ENCODE data around the gene FAM193B.
A peak's percentile ranks its signal among the peaks of the same experiment; 100 is the strongest.

- no peak for TF ChIP-seq SPI1 (IDR thresholded peaks at IDR 0.05; ENCODE audit: low read depth, low read length)
- peak; percentile 47; the same call in 1 of the 2 replicates for TF ChIP-seq POLR2AphosphoS5 (IDR thresholded peaks at IDR 0.05; ENCODE audit: low read depth, low read length)
- no peak for TF ChIP-seq POLR2A (IDR thresholded peaks at IDR 0.05; ENCODE audit: low read depth, low read length)
- no peak for TF ChIP-seq TAF1 (IDR thresholded peaks at IDR 0.05; ENCODE audit: low read depth, low read length)
- no peak for TF ChIP-seq POU2F2 (IDR thresholded peaks at IDR 0.05; ENCODE audit: low read depth, low read length)
Observed at GRCh38 chr5:177483994-177484901, 70.1 kb downstream of the FAM193B start.

All from GM12891 (cell line).